Endothelial cell of umbilical vein (primary cell): ENCODE measurements around the gene TRMT10B. TPM values are rescaled to one million over a fixed set of nuclear protein-coding genes. Genes with fewer than 3 reads are reported as not detected.

ENCODE experiments used
- BruUV-seq: library from RNA; stranded (reverse); fragments of 400-500 nt; replicated peaks from 2 replicates; lab custom pipeline; 2021; lab: Mats Ljungman, UMichigan
- CTCF ChIA-PET: fragments of 300-600, 350-600 bp; sonication (Branson Sonifier 250); formaldehyde crosslinking; loops from one replicate; lab custom pipeline; 2021; ENCODE audit warnings: antibody characterized with exemption, inconsistent platforms; lab: Charles Lee
- POLR2A ChIA-PET: fragments of 300-600, 350-600 bp; sonication (Branson Sonifier 250); formaldehyde crosslinking; loops from one replicate; lab custom pipeline; 2021; ENCODE audit warnings: antibody characterized with exemption, inconsistent platforms; lab: Charles Lee
- DNase-seq: peaks from one replicate; pipeline ENCODE4 v3.0.0-alpha.2; 2011; ENCODE audit warnings: low read depth, low spot score
- FAIRE-seq: peaks from 2 replicates; lab custom pipeline; 2011; peaks lifted over from hg19 to GRCh38; lab: Jason Lieb, UNC
- H2AFZ ChIP-seq: 2 replicates; pipeline ENCODE4 v1.6.0; 2012; ENCODE audit warnings: low read depth, low read length, control low read depth, inconsistent platforms
- H3K27ac ChIP-seq: 2 replicates; pipeline ENCODE4 v1.5.1; 2011; ENCODE audit warnings: low read depth, mild to moderate bottlenecking, control low read depth, low read length, moderate library complexity; ENCODE audit not compliant: insufficient read depth
- H3K27me3 ChIP-seq, 2 experiments: 2 replicates each; pipeline versions ENCODE4 v1.6.0 to v1.6.1; 2011; ENCODE audit warnings: low read length in 2 of 2, mixed read lengths in 1 of 2; ENCODE audit not compliant: control insufficient read depth in 2 of 2, insufficient read depth in 2 of 2
- H3K36me3 ChIP-seq, 2 experiments: 2 replicates in 1 of 2; 3 replicates in 1 of 2; pipeline ENCODE4 v1.5.1; 2011; ENCODE audit warnings: low read length in 2 of 2, mild to moderate bottlenecking in 1 of 2, moderate library complexity in 1 of 2; ENCODE audit not compliant: control insufficient read depth in 2 of 2, insufficient read depth in 2 of 2; ENCODE audit errors: extremely low read depth in 1 of 2
- H3K4me1 ChIP-seq: 3 replicates; pipeline ENCODE4 v1.5.1; 2011; ENCODE audit warnings: mild to moderate bottlenecking, low read length; ENCODE audit not compliant: control insufficient read depth, insufficient read depth; ENCODE audit errors: extremely low read depth
- H3K4me2 ChIP-seq: 2 replicates; pipeline ENCODE4 v1.6.1; 2011; ENCODE audit warnings: low read length, control low read depth, mixed read lengths; ENCODE audit not compliant: insufficient read depth
- H3K4me3 ChIP-seq, 3 experiments: fragments of 200-600 bp in 1 of 3; sonication (generic), shearing (Covaris generic) in 1 of 3; replicated peaks in 1 of 3; 2 replicates each; pipeline ENCODE4 v1.5.1; 2011 to 2016; ENCODE audit warnings: control low read depth in 3 of 3, low read length in 3 of 3, mild to moderate bottlenecking in 2 of 3, inconsistent platforms in 1 of 3, low read depth in 1 of 3, moderate library complexity in 1 of 3; ENCODE audit not compliant: insufficient read depth in 1 of 3
- H3K79me2 ChIP-seq: 2 replicates; pipeline ENCODE4 v1.6.0; 2012; ENCODE audit warnings: low read length, inconsistent platforms; ENCODE audit not compliant: control insufficient read depth, insufficient read depth
- H3K9ac ChIP-seq: replicated peaks from 2 replicates; pipeline ENCODE3; 2011; ENCODE audit warnings: low read length, control low read depth; ENCODE audit not compliant: insufficient read depth; ENCODE audit errors: extremely low read depth
- H3K9me1 ChIP-seq: replicated peaks from 3 replicates; pipeline ENCODE4 v1.6.0; 2011; ENCODE audit warnings: mild to moderate bottlenecking, low read length; ENCODE audit not compliant: control insufficient read depth, insufficient read depth; ENCODE audit errors: extremely low read depth
- H3K9me3 ChIP-seq: replicated peaks from 2 replicates; pipeline ENCODE4 v1.5.1; 2012; ENCODE audit warnings: low read length, inconsistent platforms; ENCODE audit not compliant: control insufficient read depth, insufficient read depth
- H4K20me1 ChIP-seq: replicated peaks from 2 replicates; pipeline ENCODE3; 2011; ENCODE audit warnings: mild to moderate bottlenecking, low read length; ENCODE audit not compliant: control insufficient read depth, insufficient read depth; ENCODE audit errors: extremely low read depth
- CTCF ChIP-seq, 2 donors: IDR thresholded peaks; 1 replicate in 1 of 2; 2 replicates in 1 of 2; pipeline ENCODE4 v1.5.1; 2011; ENCODE audit warnings: low read length in 2 of 2, mild to moderate bottlenecking in 2 of 2, moderate library complexity in 2 of 2, control low read depth in 1 of 2, inconsistent platforms in 1 of 2, low read depth in 1 of 2; ENCODE audit not compliant: insufficient read depth in 1 of 2; ENCODE audit errors: extremely low read depth in 1 of 2
- EZH2 ChIP-seq: IDR thresholded peaks from 2 replicates; pipeline ENCODE4 v1.6.1; 2012; ENCODE audit warnings: borderline replicate concordance, low read depth, mild to moderate bottlenecking, moderate library complexity, low read length, inconsistent platforms; ENCODE audit not compliant: severe bottlenecking
- FOS ChIP-seq: IDR thresholded peaks from 2 replicates; pipeline ENCODE4 v1.6.1; 2011; ENCODE audit warnings: mild to moderate bottlenecking, low read length, moderate library complexity, borderline replicate concordance; ENCODE audit not compliant: insufficient read depth
- GATA2 ChIP-seq: IDR thresholded peaks from 2 replicates; pipeline ENCODE4 v1.7.0; 2011; ENCODE audit warnings: low read depth, mild to moderate bottlenecking, moderate library complexity, mixed read lengths, low read length; ENCODE audit not compliant: insufficient read length, insufficient read depth
- JUN ChIP-seq: IDR thresholded peaks from 2 replicates; pipeline ENCODE4 v1.6.1; 2011; ENCODE audit warnings: borderline replicate concordance, low read depth; ENCODE audit not compliant: insufficient read length, insufficient read depth
- MAX ChIP-seq: IDR thresholded peaks from 2 replicates; pipeline ENCODE4 v1.6.1; 2011; ENCODE audit not compliant: insufficient read depth, insufficient read length
- MYC ChIP-seq: IDR thresholded peaks from one replicate; pipeline ENCODE4 v1.6.1; 2011; ENCODE audit warnings: mild to moderate bottlenecking, low read depth, low read length
- POLR2A ChIP-seq: IDR thresholded peaks from 2 replicates; pipeline ENCODE4 v1.6.1; 2012; ENCODE audit warnings: low read depth, mild to moderate bottlenecking, control low read depth, low read length
- POLR2AphosphoS5 ChIP-seq: IDR thresholded peaks from 2 replicates; pipeline ENCODE4 v1.6.1; 2012; ENCODE audit warnings: low read depth, mild to moderate bottlenecking, control low read depth, low read length, moderate library complexity; ENCODE audit not compliant: insufficient read depth
- dilution Hi-C: fragments of 300-500 bp; cut with MboI; formaldehyde crosslinking; loops from one replicate; pipeline ENCODE4 v1.15.0; 2019; ENCODE audit warnings: low sequenced_read_pairs; ENCODE audit not compliant: extremely low pct_ligation_motif_present
- intact Hi-C: fragments of 100-400 bp; cut with micrococcal nuclease; formaldehyde crosslinking; loops from one replicate; pipeline ENCODE4 v1.10.0; 2022
- polyA plus RNA-seq, 4 experiments: library from polyadenylated mRNA; depleted of rRNA in 3 of 4; stranded (reverse) in 3 of 4; unstranded in 1 of 4; fragments of >200 nt; gene quantifications; 2 replicates each; pipeline versions ENCODE4 v1.2.1 to v1.2.3, GENCODE V29; 2011 to 2012; ENCODE audit warnings: missing spikeins in 1 of 4
- total RNA-seq: library from RNA; stranded (reverse); gene quantifications from 2 replicates; pipeline ENCODE4 v1.2.3, GENCODE V29; 2021

The TRMT10B gene
- total and polyA plus RNA-seq, 2 donors (not counting 3 experiments of a cell fraction or from before 2014, with no cell fraction given) = 3.0 to 7.0 TPM

GRCh38 chr9:37827483-37828165 is 74.0 kb downstream of the TRMT10B start:
- FAIRE-seq = no peak
- Histone ChIP-seq H3K4me1 (no peaks in the 10 kb centered on the region), H3K4me2 (no peak overlapping the region), H3K79me2 (no peaks in the 10 kb centered on the region), H4K20me1 (no peaks in the 10 kb centered on the region), H3K9me1 (no peaks in the 10 kb centered on the region), H3K9ac (no peak overlapping the region), H3K9me3 (no peaks in the 10 kb centered on the region), H2AFZ (no peak overlapping the region), H3K27ac (no peak overlapping the region), H3K27me3 (no peaks in the 10 kb centered on the region), H3K4me3 (no peak overlapping the region), H3K36me3 (peaks cover 2 to 3% of the 10 kb centered on the region in 2 experiments)
- intact Hi-C loops = no loop called here
- TF ChIP-seq POLR2AphosphoS5 = no peak
- TF ChIP-seq FOS = no peak
- TF ChIP-seq MAX = no peak
- TF ChIP-seq POLR2A = no peak
- TF ChIP-seq MYC = no peak
- TF ChIP-seq EZH2 = no peak
- no peak for TF ChIP-seq CTCF (IDR thresholded peaks at IDR 0.05; ENCODE audit: extremely low read depth in 1 of 2, insufficient read depth in 1 of 2, low read depth in 1 of 2, low read length in 2 of 2)
- TF ChIP-seq JUN = no peak
- no peak for TF ChIP-seq GATA2
- POLR2A ChIA-PET = no interaction called here
- BruUV-seq = no TSS peak
- dilution Hi-C loops = no loop called here
- no peak for DNase-seq
- CTCF ChIA-PET = no interaction called here

Other genes with a start within 250 kb of the TRMT10B start
- gene FBXO10, start 177.4 kb upstream of the TRMT10B start, total RNA-seq = 13.8 and 14.4 TPM in 2 replicates
- gene FBXO10, start 177.4 kb upstream of the TRMT10B start, polyA plus RNA-seq = 11.8 and 13.8 TPM in 2 replicates
- gene TOMM5, start 161.2 kb upstream of the TRMT10B start, total RNA-seq = 145 and 147 TPM in 2 replicates
- 110 and 122 TPM in 2 replicates for gene TOMM5, start 161.2 kb upstream of the TRMT10B start, polyA plus RNA-seq
- gene FRMPD1, start 102.9 kb upstream of the TRMT10B start, total RNA-seq = not detected in 2 replicates
- not detected in 2 replicates for gene FRMPD1, start 102.9 kb upstream of the TRMT10B start, polyA plus RNA-seq
- gene EXOSC3, start 31.3 kb downstream of the TRMT10B start, total RNA-seq = 38.0 and 39.1 TPM in 2 replicates
- 21.5 and 25.0 TPM in 2 replicates for gene EXOSC3, start 31.3 kb downstream of the TRMT10B start, polyA plus RNA-seq
- gene DCAF10, start 47.0 kb downstream of the TRMT10B start, total RNA-seq = 20.0 and 21.5 TPM in 2 replicates
- gene DCAF10, start 47.0 kb downstream of the TRMT10B start, polyA plus RNA-seq = 11.3 and 13.1 TPM in 2 replicates
- 36.2 and 38.3 TPM in 2 replicates for gene SLC25A51, start 150.3 kb downstream of the TRMT10B start, total RNA-seq
- 14.8 and 15.4 TPM in 2 replicates for gene SLC25A51, start 150.3 kb downstream of the TRMT10B start, polyA plus RNA-seq